HTERT RPE-1 (cell line): ENCODE data around the gene SPHK1.

ENCODE experiments used
- in situ Hi-C: fragments of 300-500 bp; cut with MboI; formaldehyde crosslinking; loops from 4 replicates; pipeline ENCODE4 v1.14.3; 2020; ENCODE audit warnings: low sequenced_read_pairs

SPHK1 gene

GRCh38 chr17:76384987-76385891, 830 bp downstream of the SPHK1 start:
- in situ Hi-C loops = no loop called here

DNA sequence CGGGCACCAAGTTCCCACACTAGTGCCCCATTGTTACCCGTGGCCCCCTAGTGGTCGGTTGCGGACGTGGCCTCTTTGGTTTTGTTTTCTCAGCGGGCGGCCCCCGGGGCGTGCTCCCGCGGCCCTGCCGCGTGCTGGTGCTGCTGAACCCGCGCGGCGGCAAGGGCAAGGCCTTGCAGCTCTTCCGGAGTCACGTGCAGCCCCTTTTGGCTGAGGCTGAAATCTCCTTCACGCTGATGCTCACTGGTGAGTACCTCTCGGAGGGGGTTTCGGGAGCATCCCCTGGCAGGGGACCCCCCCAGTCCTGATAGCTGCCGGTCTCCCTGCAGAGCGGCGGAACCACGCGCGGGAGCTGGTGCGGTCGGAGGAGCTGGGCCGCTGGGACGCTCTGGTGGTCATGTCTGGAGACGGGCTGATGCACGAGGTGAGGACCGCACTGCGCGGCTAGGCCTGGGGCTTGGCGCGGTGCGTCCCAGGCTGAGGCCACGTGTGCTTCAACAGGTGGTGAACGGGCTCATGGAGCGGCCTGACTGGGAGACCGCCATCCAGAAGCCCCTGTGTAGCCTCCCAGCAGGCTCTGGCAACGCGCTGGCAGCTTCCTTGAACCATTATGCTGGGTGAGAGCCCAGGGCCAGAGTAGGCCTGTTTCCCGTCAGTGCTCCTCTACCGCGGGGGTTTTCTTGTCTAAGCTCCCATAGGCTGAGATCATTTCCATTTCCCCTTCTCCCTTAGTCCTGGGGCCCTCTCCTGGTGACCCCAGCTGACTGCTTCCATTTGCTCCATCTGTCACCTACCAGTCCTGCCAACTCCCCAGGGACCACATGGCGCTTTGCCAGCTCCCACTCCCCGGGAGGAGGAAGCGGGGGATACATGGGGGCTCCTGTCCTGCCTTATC, 1.7 kb downstream of the SPHK1 start:
- in situ Hi-C loops = no loop called here

DNA sequence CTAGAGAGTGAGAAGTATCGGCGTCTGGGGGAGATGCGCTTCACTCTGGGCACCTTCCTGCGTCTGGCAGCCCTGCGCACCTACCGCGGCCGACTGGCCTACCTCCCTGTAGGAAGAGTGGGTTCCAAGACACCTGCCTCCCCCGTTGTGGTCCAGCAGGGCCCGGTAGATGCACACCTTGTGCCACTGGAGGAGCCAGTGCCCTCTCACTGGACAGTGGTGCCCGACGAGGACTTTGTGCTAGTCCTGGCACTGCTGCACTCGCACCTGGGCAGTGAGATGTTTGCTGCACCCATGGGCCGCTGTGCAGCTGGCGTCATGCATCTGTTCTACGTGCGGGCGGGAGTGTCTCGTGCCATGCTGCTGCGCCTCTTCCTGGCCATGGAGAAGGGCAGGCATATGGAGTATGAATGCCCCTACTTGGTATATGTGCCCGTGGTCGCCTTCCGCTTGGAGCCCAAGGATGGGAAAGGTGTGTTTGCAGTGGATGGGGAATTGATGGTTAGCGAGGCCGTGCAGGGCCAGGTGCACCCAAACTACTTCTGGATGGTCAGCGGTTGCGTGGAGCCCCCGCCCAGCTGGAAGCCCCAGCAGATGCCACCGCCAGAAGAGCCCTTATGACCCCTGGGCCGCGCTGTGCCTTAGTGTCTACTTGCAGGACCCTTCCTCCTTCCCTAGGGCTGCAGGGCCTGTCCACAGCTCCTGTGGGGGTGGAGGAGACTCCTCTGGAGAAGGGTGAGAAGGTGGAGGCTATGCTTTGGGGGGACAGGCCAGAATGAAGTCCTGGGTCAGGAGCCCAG, 2.8 kb downstream of the SPHK1 start:
- in situ Hi-C loops = no loop called here

DNA sequence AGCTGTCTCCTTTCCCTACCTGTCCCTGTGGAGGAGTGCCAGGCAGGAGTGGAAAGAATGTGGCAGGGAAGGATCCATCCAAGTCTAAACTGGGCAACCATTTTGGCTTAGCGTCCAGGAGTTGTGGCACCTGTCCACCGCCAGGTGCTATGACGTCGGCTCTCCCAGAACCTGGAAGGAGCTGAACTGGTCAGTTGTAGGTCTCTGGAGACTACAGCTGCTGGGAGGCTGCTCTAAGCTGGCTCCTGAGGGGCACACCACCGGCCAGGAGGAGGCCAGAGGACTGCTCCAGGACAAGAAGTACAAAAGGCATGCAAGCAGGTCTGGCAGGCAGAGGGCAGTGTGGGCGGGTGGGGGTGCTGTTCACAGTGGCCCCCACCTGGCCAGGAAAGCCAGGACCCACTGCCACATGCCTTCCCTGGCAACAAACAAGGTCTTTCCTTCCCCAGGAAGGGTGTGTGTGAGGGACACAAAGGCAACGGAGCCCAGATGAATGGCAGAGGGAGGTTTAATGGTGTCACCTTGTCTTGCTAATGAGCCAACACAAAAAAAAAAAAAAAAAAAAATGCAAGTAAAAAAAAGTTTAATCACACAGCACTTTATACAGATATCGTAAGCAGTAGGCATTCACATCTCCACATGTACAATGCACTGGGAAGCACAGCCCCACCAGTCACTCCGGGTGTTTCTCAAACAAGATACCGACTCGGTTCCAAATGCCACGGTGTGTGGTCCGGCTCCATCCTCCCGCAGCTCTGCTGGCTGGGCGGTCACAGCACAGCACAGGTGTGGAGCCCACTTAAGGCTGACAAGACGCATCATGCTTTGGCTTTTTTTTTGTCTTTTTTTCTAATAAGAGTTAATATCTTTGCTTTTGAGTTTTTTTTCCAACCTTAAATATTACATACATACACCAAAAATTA, 4.8 kb downstream of the SPHK1 start:
- in situ Hi-C loops = no loop called here

GRCh38 chr17:76390003-76390421, 5.6 kb downstream of the SPHK1 start:
- in situ Hi-C loops = no loop called here

GRCh38 chr17:76391200-76391715, 6.8 kb downstream of the SPHK1 start:
- in situ Hi-C loops = no loop called here

DNA sequence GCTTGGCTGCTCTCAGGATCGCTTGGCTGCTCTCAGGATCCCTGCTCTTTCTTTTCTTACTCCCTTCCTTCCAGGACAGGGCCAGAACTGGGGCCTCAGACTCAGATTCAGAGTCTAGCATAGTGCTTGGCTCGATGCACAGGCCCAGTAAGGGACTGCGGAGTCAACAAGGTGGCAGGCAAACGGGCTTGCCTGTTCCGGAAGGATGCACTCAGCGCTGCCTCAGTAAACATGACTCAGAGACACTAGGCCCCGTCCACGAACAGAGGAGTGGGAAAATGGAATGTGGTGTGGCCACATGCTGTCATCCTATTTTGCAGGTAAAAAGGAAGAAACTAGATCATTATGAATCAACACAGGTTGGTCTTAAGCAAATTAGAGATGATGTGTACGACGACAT, 9.8 kb downstream of the SPHK1 start:
- in situ Hi-C loops = no loop called here

DNA sequence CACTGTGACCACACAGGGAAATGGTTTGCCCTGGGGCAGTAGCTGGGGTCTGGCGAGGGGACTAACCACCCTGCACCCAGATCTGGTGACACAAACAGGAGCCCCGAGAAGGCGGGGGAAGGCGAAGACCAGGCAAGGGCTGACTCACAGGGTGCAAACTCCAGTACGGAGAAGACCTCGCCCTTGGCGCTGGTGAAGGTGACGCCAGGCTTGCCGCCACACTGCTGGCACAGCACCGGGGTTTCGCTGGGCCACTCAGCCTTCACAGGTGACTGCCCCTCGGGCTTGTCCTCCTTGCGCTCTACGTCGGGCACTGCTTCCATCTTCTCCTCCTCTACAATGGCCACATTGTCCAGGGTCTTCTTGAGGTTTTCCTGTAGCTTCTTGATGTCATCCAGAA, 11.6 kb downstream of the SPHK1 start:
- in situ Hi-C loops = no loop called here

- in situ Hi-C loops = no loop called here
Observed at GRCh38 chr17:76397184-76397583, 12.8 kb downstream of the SPHK1 start.

GRCh38 chr17:76397687-76398522, 13.5 kb downstream of the SPHK1 start:
- in situ Hi-C loops = no loop called here

- in situ Hi-C loops = no loop called here
Observed at GRCh38 chr17:76398523-76399174, 14.2 kb downstream of the SPHK1 start.

GRCh38 chr17:76399175-76400172, 15.1 kb downstream of the SPHK1 start:
- in situ Hi-C loops = no loop called here

DNA sequence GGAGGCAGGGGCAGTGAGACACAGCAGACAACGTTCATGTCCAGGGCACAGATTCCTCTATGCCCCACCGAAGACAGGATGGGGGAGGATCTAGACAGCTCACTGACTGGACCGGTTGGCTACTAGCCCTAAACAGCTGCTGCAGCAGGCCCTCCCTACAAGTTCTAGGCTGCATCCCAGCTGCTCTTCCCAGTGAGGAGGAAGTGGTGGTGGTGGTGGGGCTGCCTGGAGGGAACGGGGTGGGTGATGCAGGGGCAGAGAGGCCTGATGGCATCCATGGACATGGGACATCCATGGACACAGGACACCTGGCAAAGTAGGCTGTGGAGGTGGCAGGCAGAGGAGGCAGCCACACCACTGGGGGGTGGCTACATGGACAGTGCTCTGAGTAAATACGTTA, 18.3 kb downstream of the SPHK1 start:
- in situ Hi-C loops = no loop called here

- in situ Hi-C loops = no loop called here
Observed at GRCh38 chr17:76404256-76404655, 19.8 kb downstream of the SPHK1 start.

DNA sequence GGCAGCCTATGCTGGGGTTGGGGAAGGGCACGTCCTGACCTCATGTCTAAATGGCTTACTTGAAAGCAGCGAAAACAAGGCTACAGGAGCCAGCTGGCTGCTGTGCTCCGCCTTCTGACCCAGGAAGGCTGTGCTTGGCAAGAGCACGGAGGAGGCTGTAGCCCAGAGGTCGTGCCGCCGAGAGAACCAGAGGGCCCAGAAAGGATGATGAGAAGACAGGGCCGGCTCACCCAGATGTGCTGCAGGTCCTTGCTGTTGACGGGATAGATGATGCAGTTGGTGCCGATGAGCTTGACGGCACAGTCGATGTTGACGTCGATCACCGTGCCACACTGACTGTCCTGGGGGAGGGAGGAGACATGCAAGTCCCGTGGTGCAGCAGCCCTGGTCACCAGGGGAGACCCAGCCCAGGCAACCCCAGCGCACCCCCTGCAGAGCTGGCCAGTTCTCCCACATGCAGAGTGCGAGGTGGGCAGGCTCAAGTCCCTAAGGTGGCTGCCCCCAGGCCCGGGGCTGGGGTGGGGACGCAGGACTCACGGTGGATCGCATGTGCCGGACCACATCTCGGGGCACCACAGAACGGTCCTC, 20.7 kb downstream of the SPHK1 start:
- in situ Hi-C loops = no loop called here

- in situ Hi-C loops = no loop called here
Observed at GRCh38 chr17:76405607-76405966, 21.2 kb downstream of the SPHK1 start.
